BE2C (cell line): ENCODE measurements around the gene UTP14A.
A peak's percentile ranks its signal among the peaks of the same experiment; 100 is the strongest.

Source experiments
- DNase-seq: peaks from one replicate; pipeline ENCODE4 v3.0.0-alpha.2; 2020
- H3K27me3 ChIP-seq: fragments of 250-450 bp; sonication (Bioruptor Pico); 2 replicates; pipeline ENCODE4 v1.5.1; 2020; ENCODE audit warnings: mild to moderate bottlenecking
- H3K36me3 ChIP-seq: fragments of 250-450 bp; sonication (Bioruptor Pico); 2 replicates; pipeline ENCODE4 v1.5.1; 2020; ENCODE audit warnings: mild to moderate bottlenecking
- H3K4me1 ChIP-seq: fragments of 250-450 bp; sonication (Bioruptor Pico); 2 replicates; pipeline ENCODE4 v1.5.1; 2020
- H3K4me3 ChIP-seq: 2 replicates; pipeline ENCODE4 v1.5.1; 2011; ENCODE audit warnings: low read depth, low read length
- H3K9me3 ChIP-seq: fragments of 250-450 bp; sonication (Bioruptor Pico); 2 replicates; pipeline ENCODE4 v1.5.1; 2020
- TF ChIP-seq, protein P1 (sequence below): IDR thresholded peaks from 2 replicates; pipeline ENCODE4 v1.5.1; 2012; ENCODE audit warnings: mild to moderate bottlenecking, low read depth, low read length

Gene UTP14A

DNA sequence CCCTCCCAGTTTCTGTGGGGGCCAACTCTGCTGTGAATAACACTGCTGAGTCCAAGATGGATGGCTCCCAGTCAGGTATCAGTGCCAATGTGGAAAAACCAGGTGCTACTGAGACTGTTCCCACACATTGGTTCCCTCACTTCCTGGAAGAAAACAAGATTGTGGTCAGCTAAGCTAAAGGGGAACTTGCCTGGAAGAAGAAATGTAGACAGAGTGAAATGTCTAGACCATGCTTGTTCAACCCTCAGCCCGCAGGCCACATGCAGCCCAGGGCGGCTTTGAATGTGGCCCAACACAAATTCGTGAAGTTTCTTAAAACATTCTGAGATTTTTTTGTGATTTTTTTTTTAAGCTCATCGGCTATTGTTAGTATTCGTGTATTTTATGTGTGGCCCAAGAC lies 28.6 kb upstream of the UTP14A start:
- H3K27me3 ChIP-seq = no peaks in the 10 kb centered on the region
- TF ChIP-seq, protein P1, sequence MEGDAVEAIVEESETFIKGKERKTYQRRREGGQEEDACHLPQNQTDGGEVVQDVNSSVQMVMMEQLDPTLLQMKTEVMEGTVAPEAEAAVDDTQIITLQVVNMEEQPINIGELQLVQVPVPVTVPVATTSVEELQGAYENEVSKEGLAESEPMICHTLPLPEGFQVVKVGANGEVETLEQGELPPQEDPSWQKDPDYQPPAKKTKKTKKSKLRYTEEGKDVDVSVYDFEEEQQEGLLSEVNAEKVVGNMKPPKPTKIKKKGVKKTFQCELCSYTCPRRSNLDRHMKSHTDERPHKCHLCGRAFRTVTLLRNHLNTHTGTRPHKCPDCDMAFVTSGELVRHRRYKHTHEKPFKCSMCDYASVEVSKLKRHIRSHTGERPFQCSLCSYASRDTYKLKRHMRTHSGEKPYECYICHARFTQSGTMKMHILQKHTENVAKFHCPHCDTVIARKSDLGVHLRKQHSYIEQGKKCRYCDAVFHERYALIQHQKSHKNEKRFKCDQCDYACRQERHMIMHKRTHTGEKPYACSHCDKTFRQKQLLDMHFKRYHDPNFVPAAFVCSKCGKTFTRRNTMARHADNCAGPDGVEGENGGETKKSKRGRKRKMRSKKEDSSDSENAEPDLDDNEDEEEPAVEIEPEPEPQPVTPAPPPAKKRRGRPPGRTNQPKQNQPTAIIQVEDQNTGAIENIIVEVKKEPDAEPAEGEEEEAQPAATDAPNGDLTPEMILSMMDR = no peak
- H3K36me3 ChIP-seq = no peaks in the 10 kb centered on the region
- H3K4me1 ChIP-seq = no peaks in the 10 kb centered on the region
- no peak overlapping the region for H3K4me3 ChIP-seq
- no peaks in the 10 kb centered on the region for H3K9me3 ChIP-seq
- no peak for DNase-seq

DNA sequence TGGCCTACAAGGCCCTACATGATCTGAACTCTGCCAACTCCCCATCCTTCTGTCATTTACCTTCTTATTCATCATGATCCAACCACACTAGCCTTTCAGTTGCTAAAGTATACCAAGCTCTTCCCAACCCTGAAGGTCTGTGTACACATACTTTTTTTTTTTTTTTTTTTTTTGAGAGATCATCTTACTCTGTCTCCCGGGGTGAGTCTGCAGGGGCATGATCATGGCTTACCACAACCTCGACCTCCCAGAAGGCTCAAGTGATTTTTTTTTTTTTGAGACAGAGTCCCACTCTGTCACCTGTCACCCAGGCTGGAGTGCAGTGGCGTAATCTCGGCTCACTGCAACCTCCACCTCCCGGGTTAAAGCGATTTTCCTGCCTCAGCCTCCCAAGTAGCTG lies 5.9 kb upstream of the UTP14A start:
- no peak for DNase-seq
- TF ChIP-seq, protein P1 = no peak

DNA sequence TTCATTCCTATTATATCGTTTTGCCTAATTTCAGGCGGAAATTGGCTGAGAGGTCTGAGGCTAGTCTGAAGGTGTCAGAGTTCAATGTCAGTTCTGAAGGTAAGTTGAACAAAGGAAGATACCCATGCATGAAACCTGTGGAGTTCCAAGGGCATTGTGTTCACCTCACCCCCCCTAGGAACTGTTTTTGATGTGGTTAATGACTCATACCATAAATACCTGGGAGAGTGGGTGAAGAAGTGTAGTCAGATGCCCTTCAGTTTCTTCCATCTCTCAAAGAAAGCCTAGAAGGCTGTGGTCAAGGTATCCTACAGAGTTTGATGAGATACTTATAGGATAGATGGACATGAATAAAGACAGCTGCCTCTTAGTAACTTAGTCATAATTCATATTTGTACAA lies 2.7 kb downstream of the UTP14A start:
- H3K4me3 ChIP-seq = no peak overlapping the region
- H3K36me3 ChIP-seq = peaks cover 44% of the 10 kb centered on the region
- no peaks in the 10 kb centered on the region for H3K4me1 ChIP-seq
- H3K27me3 ChIP-seq = no peaks in the 10 kb centered on the region
- TF ChIP-seq, protein P1 = no peak
- DNase-seq = no peak
- no peaks in the 10 kb centered on the region for H3K9me3 ChIP-seq

More for the DNA sequence above, 5.9 kb upstream of the UTP14A start:
- Histone ChIP-seq H3K27me3 (no peaks in the 10 kb centered on the region), H3K4me1 (no peaks in the 10 kb centered on the region), H3K9me3 (no peaks in the 10 kb centered on the region), H3K36me3 (no peaks in the 10 kb centered on the region), H3K4me3 (no peak overlapping the region)

DNA sequence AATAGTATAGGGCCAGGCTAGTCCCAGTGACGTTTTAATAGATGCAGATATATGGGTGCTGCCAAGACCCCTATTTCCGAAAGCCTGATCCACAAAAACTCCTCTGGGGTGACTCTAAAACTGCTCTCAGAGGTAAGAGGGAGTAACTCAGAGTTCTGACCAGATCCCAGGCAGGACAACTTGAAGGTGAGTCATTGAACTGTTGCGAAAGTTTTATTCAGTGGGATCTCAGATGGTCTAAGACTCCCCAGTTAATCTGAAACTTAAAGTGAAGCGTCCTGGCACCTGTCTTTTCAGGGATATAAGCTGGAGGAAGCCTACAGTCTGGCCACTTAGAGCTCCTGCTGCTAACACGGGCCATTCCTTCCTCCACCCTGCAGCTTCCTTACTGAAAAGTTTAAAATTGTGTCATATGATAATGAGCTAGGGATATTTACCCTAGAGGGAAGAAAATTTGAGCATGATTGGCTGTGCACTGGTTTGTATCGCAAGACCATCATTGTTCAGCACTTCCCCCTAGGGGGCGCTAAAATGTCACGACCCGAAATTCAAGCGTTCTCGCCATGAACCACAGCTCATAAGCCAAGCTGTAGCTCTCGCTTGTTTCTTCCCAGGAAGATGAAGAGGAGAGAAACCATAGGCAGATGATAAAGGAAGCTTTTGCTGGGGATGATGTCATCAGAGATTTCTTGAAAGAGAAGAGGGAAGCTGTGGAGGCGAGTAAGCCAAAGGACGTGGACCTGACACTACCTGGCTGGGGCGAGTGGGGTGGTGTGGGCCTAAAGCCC lies 19.5 kb downstream of the UTP14A start:
- H3K4me3 ChIP-seq = no peak overlapping the region
- no peaks in the 10 kb centered on the region for H3K27me3 ChIP-seq
- no peaks in the 10 kb centered on the region; the same call in 1 of the 2 replicates for H3K9me3 ChIP-seq
- TF ChIP-seq, protein P1 = peak; percentile 69
- H3K4me1 ChIP-seq = no peaks in the 10 kb centered on the region
- DNase-seq = peak; percentile 72
- H3K36me3 ChIP-seq = peaks cover 45% of the 10 kb centered on the region

DNA sequence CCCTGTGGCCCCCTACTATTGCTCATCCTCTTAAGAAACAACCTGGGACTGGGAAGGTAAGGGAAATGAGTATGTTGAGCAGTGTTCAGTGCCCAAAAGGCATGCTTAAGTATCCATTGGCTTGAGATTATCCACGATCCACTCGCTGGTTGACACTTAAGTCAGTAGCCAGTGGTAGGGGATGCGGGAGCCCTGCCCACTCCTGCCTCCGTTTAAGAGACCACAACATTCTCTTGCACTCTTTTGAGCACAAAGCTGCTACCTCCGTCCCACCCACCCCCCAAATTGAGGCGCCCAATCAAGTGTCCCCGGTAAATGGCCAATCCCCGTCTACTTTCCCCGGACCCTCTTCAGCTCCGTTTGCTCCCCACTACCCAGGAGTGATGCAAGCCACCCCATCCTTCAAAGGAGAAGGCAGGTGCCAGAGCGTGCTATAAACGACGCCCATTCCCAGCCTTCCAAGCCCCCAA lies 25.0 kb downstream of the UTP14A start:
- TF ChIP-seq, protein P1 = no peak
- peaks cover 21% of the 10 kb centered on the region for H3K36me3 ChIP-seq
- H3K27me3 ChIP-seq = no peaks in the 10 kb centered on the region
- no peak for DNase-seq
- no peaks in the 10 kb centered on the region for H3K9me3 ChIP-seq
- peak overlapping the region; percentile 65 for H3K4me3 ChIP-seq
- no peaks in the 10 kb centered on the region for H3K4me1 ChIP-seq

DNA sequence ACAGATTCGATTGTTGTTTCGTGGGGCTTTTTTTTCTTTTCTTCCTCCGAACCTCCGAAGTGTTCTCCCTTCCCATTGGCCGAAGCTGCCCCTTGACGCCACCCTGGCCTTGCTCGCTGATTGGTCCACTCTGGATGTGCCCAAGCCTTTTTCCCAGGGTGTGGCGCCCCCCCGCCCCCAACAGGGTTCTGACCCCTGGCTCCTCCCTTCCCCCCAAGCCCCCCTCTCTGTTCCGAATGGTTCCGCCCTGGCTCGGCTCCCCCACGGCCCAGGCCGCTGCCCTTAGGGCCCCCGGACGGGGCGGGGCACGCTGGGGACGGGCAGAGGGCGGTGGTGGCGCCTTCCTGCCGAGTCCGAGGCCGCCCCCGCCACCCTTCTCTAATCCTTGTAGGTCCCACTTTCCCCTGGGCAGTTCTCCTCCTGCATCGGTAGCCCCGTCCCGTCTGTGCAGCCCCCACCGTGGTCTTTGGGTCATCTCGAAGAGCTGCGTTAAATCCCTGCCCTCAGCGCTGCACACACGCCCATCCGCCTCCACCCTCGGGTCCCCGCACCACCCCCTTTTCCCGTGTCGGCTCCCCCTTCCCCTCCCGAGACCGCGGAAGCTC lies 25.5 kb downstream of the UTP14A start:
- H3K9me3 ChIP-seq = no peaks in the 10 kb centered on the region
- peak; percentile 92 for DNase-seq
- no peaks in the 10 kb centered on the region for H3K4me1 ChIP-seq
- no peaks in the 10 kb centered on the region for H3K27me3 ChIP-seq
- H3K4me3 ChIP-seq = peak overlapping the region; percentile 65
- H3K36me3 ChIP-seq = peaks cover 16% of the 10 kb centered on the region
- TF ChIP-seq, protein P1 = no peak
